ENCODE measurements around the gene LNX1. TPM values are rescaled to one million over a fixed set of nuclear protein-coding genes. Genes with fewer than 3 reads are reported as not detected.

The LNX1 gene
- total RNA-seq, 4 donors from 2014 or later, result 5.8 to 14.7 (median 8.4) TPM

GRCh38 chr4:53617101-53617680 lies 25.9 kb upstream of the LNX1 start:
- TF ChIP-seq POLR2AphosphoS5 (IDR thresholded peaks at IDR 0.05) (no peak), POLR2A (IDR thresholded peaks at IDR 0.05; ENCODE audit: low read depth) (no peak), CTCF (IDR thresholded peaks at IDR 0.05) (no peak), EP300 (IDR thresholded peaks at IDR 0.05) (no peak)
- DNase-seq (ENCODE audit: extremely low spot score), result no peak
- Histone ChIP-seq H3K4me1 (no peaks in the 10 kb centered on the region), H3K27ac (replicated peaks in 1 of 4) (no peak overlapping the region), H3K4me3 (no peak overlapping the region), H3K27me3 (no peaks in the 10 kb centered on the region), H3K9me3 (no peaks in the 10 kb centered on the region), H3K36me3 (no peaks in the 10 kb centered on the region)
- intact Hi-C loops (cut with DNase I), result no loop called here

- no peak overlapping the region for H3K27ac ChIP-seq (replicated peaks in 1 of 4)
- WGBS, result 100% methylated on average over 2 of the region's 2 CpGs
- TF ChIP-seq CTCF (IDR thresholded peaks at IDR 0.05) (no peak), EP300 (IDR thresholded peaks at IDR 0.05) (no peak), POLR2AphosphoS5 (IDR thresholded peaks at IDR 0.05) (no peak), POLR2A (IDR thresholded peaks at IDR 0.05; ENCODE audit: low read depth) (no peak)
- intact Hi-C loops (cut with DNase I), result no loop called here
- no peaks in the 10 kb centered on the region for H3K4me1 ChIP-seq
- no peaks in the 10 kb centered on the region for H3K9me3 ChIP-seq
- H3K4me3 ChIP-seq, result no peak overlapping the region
- no peaks in the 10 kb centered on the region for H3K36me3 ChIP-seq
- DNase-seq (ENCODE audit: extremely low spot score), result no peak
- H3K27me3 ChIP-seq, result no peaks in the 10 kb centered on the region
These were observed 24.9 kb upstream of the LNX1 start for GRCh38 chr4:53616219-53616618.

GRCh38 chr4:53614591-53614990 lies 23.3 kb upstream of the LNX1 start:
- intact Hi-C loops (cut with DNase I), result no loop called here
- Histone ChIP-seq H3K4me1 (no peaks in the 10 kb centered on the region), H3K9me3 (no peaks in the 10 kb centered on the region), H3K27ac (replicated peaks in 1 of 4) (no peak overlapping the region), H3K4me3 (no peak overlapping the region), H3K36me3 (no peaks in the 10 kb centered on the region), H3K27me3 (no peaks in the 10 kb centered on the region)
- no peak for DNase-seq (ENCODE audit: extremely low spot score)
- 94% methylated on average over 3 of the region's 3 CpGs for WGBS
- no peak for TF ChIP-seq POLR2AphosphoS5 (IDR thresholded peaks at IDR 0.05)
- TF ChIP-seq CTCF (IDR thresholded peaks at IDR 0.05), result no peak
- TF ChIP-seq POLR2A (IDR thresholded peaks at IDR 0.05; ENCODE audit: low read depth), result no peak
- TF ChIP-seq EP300 (IDR thresholded peaks at IDR 0.05), result no peak

GRCh38 chr4:53613428-53613827 lies 22.1 kb upstream of the LNX1 start:
- no peaks in the 10 kb centered on the region for H3K27me3 ChIP-seq
- no peak for DNase-seq (ENCODE audit: extremely low spot score)
- TF ChIP-seq POLR2AphosphoS5 (IDR thresholded peaks at IDR 0.05) (no peak), POLR2A (IDR thresholded peaks at IDR 0.05; ENCODE audit: low read depth) (no peak), CTCF (IDR thresholded peaks at IDR 0.05) (no peak), EP300 (IDR thresholded peaks at IDR 0.05) (no peak)
- H3K9me3 ChIP-seq, result no peaks in the 10 kb centered on the region
- intact Hi-C loops (cut with DNase I), result no loop called here
- no peaks in the 10 kb centered on the region for H3K36me3 ChIP-seq
- H3K4me3 ChIP-seq, result no peak overlapping the region
- no peaks in the 10 kb centered on the region for H3K4me1 ChIP-seq
- 98% methylated on average over 3 of the region's 3 CpGs for WGBS
- no peak overlapping the region for H3K27ac ChIP-seq (replicated peaks in 1 of 4)

- Histone ChIP-seq H3K4me1 (no peaks in the 10 kb centered on the region), H3K4me3 (no peak overlapping the region), H3K27me3 (no peaks in the 10 kb centered on the region), H3K27ac (replicated peaks in 1 of 4) (no peak overlapping the region), H3K36me3 (no peaks in the 10 kb centered on the region), H3K9me3 (no peaks in the 10 kb centered on the region)
- intact Hi-C loops (cut with DNase I), result no loop called here
- TF ChIP-seq EP300 (IDR thresholded peaks at IDR 0.05) (no peak), POLR2AphosphoS5 (IDR thresholded peaks at IDR 0.05) (no peak), POLR2A (IDR thresholded peaks at IDR 0.05; ENCODE audit: low read depth) (no peak), CTCF (IDR thresholded peaks at IDR 0.05) (no peak)
- peak; percentile 50 for DNase-seq (ENCODE audit: extremely low spot score)
- WGBS, result 94% methylated on average over 4 of the region's 4 CpGs
These were observed 17.4 kb upstream of the LNX1 start for GRCh38 chr4:53608649-53609048.

Data from esophagus muscularis mucosa (tissue), 4 donors.